Measurements from ENCODE around the gene CRISPLD2. TPM values are rescaled to one million over a fixed set of nuclear protein-coding genes. Genes with fewer than 3 reads are reported as not detected.
"Not testable (repeated sequence)": the region's sequence is repeated elsewhere in the genome, so short reads cannot be mapped to it uniquely, and the experiment has no call there.

CRISPLD2 gene
- polyA plus RNA-seq, 1 donor from 2014 or later = 0.06 TPM

GRCh38 chr16:84830765-84831384 is 11.1 kb downstream of the CRISPLD2 start:
- no peak for TF ChIP-seq RAD21 (conservative IDR thresholded peaks at IDR 0.05)
- TF ChIP-seq, protein P1, sequence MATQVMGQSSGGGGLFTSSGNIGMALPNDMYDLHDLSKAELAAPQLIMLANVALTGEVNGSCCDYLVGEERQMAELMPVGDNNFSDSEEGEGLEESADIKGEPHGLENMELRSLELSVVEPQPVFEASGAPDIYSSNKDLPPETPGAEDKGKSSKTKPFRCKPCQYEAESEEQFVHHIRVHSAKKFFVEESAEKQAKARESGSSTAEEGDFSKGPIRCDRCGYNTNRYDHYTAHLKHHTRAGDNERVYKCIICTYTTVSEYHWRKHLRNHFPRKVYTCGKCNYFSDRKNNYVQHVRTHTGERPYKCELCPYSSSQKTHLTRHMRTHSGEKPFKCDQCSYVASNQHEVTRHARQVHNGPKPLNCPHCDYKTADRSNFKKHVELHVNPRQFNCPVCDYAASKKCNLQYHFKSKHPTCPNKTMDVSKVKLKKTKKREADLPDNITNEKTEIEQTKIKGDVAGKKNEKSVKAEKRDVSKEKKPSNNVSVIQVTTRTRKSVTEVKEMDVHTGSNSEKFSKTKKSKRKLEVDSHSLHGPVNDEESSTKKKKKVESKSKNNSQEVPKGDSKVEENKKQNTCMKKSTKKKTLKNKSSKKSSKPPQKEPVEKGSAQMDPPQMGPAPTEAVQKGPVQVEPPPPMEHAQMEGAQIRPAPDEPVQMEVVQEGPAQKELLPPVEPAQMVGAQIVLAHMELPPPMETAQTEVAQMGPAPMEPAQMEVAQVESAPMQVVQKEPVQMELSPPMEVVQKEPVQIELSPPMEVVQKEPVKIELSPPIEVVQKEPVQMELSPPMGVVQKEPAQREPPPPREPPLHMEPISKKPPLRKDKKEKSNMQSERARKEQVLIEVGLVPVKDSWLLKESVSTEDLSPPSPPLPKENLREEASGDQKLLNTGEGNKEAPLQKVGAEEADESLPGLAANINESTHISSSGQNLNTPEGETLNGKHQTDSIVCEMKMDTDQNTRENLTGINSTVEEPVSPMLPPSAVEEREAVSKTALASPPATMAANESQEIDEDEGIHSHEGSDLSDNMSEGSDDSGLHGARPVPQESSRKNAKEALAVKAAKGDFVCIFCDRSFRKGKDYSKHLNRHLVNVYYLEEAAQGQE (IDR thresholded peaks at IDR 0.05; ENCODE audit: borderline replicate concordance) = no peak
- TF ChIP-seq EP300 (conservative IDR thresholded peaks at IDR 0.05; ENCODE audit: poor library complexity, severe bottlenecking) = no peak
- no peak for TF ChIP-seq TAF1 (IDR thresholded peaks at IDR 0.05; ENCODE audit: low read depth)
- TF ChIP-seq MXI1 (conservative IDR thresholded peaks at IDR 0.05; ENCODE audit: poor library complexity, severe bottlenecking) = no peak
- TF ChIP-seq SMC3 (conservative IDR thresholded peaks at IDR 0.05; ENCODE audit: poor library complexity) = no peak
- TF ChIP-seq EZH2 (IDR thresholded peaks at IDR 0.05; ENCODE audit: borderline replicate concordance, insufficient read depth, low read length, poor library complexity, severe bottlenecking) = no peak
- Histone ChIP-seq H3F3A (ENCODE audit: insufficient read depth, low read length, poor library complexity, severe bottlenecking) (no peaks in the 10 kb centered on the region), H3K9me3 (ENCODE audit: low read length) (no peaks in the 10 kb centered on the region), H3K27ac (ENCODE audit: low read length) (no peak overlapping the region), H3K9ac (ENCODE audit: low read length) (no peak overlapping the region), H4K20me1 (ENCODE audit: insufficient read depth) (no peaks in the 10 kb centered on the region), H3K27me3 (ENCODE audit: insufficient read depth, low read depth, low read length) (no peaks in the 10 kb centered on the region), H3K4me3 (ENCODE audit: low read length) (no peak overlapping the region), H2AFZ (ENCODE audit: low read depth, low read length) (no peak overlapping the region), H3K79me2 (replicated peaks; ENCODE audit: insufficient read depth, low read length) (no peaks in the 10 kb centered on the region), H3K36me3 (ENCODE audit: insufficient read depth, low read length) (no peaks in the 10 kb centered on the region), H3K9me2 (ENCODE audit: insufficient read depth, low read length) (no peaks in the 10 kb centered on the region), H3K4me2 (ENCODE audit: low read length) (no peak overlapping the region)

DNA sequence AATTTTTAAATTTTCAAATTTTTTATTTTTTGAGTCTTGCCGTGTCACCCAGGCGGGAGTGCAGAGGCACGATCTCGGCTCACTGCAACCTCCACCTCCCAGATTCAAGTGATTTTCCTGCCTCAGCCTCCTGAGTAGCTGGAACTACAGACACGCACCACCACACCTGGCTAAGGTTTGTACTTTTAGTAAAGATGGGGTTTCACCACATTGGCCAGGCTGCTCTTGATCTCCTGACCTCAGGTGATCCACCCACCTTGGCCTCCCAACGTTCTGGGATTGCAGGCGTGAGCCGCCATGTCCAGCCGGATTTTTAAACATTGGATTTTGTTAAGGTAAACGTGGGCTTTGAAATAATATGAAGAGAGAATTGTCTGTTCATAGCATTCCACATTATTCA is 11.9 kb downstream of the CRISPLD2 start:
- not testable (repeated sequence) for H3K9me3 ChIP-seq (ENCODE audit: low read length); H3K9ac ChIP-seq (ENCODE audit: low read length); H4K20me1 ChIP-seq (ENCODE audit: insufficient read depth); H2AFZ ChIP-seq (ENCODE audit: low read depth, low read length); H3K9me2 ChIP-seq (ENCODE audit: insufficient read depth, low read length); H3F3A ChIP-seq (ENCODE audit: insufficient read depth, low read length, poor library complexity, severe bottlenecking); H3K4me2 ChIP-seq (ENCODE audit: low read length); H3K79me2 ChIP-seq (replicated peaks; ENCODE audit: insufficient read depth, low read length); H3K27me3 ChIP-seq (ENCODE audit: insufficient read depth, low read depth, low read length); H3K27ac ChIP-seq (ENCODE audit: low read length); H3K4me3 ChIP-seq (ENCODE audit: low read length); H3K36me3 ChIP-seq (ENCODE audit: insufficient read depth, low read length)

DNA sequence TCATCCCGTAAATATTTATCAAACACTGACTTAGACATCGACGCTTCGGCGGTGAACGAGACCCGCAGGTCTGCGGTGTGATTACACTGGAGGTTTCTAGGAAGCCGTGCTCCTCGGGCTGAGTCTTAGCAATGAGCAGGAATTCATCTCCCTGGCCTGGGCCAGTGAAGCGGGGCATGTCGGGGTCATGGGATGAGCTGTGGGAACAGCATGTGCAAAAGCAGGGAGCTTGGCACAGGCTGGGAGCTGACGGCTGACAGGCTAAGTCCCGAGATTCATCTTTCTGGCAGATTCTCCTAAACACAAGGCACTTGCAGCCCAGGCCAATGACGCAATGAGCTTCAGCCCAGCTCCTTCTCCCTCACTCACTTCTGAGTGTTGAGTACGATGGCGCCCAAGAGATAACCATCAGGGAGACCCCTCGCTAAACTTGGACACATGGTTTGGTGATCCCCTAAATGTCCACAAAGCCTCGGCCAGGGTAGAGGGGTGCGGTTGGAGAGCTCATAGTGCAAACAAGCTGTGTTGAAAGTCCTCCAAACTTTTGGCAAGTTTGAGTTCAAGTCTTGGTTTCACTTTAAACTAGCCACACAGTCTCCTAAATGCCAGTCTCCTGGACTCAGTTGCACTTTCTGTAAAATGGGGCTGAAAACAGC is 12.8 kb downstream of the CRISPLD2 start:
- Histone ChIP-seq H3K27me3 (ENCODE audit: insufficient read depth, low read depth, low read length) (no peaks in the 10 kb centered on the region), H2AFZ (ENCODE audit: low read depth, low read length) (no peak overlapping the region), H3K27ac (ENCODE audit: low read length) (no peak overlapping the region), H4K20me1 (ENCODE audit: insufficient read depth) (no peaks in the 10 kb centered on the region), H3K9me3 (ENCODE audit: low read length) (no peaks in the 10 kb centered on the region), H3K9me2 (ENCODE audit: insufficient read depth, low read length) (no peaks in the 10 kb centered on the region), H3K4me2 (ENCODE audit: low read length) (no peak overlapping the region), H3K79me2 (replicated peaks; ENCODE audit: insufficient read depth, low read length) (no peaks in the 10 kb centered on the region), H3K36me3 (ENCODE audit: insufficient read depth, low read length) (no peaks in the 10 kb centered on the region), H3K4me3 (ENCODE audit: low read length) (no peak overlapping the region), H3K9ac (ENCODE audit: low read length) (no peak overlapping the region), H3F3A (ENCODE audit: insufficient read depth, low read length, poor library complexity, severe bottlenecking) (no peaks in the 10 kb centered on the region)
- TF ChIP-seq SMC3 (conservative IDR thresholded peaks at IDR 0.05; ENCODE audit: poor library complexity) (no peak), MXI1 (conservative IDR thresholded peaks at IDR 0.05; ENCODE audit: poor library complexity, severe bottlenecking) (no peak), EP300 (conservative IDR thresholded peaks at IDR 0.05; ENCODE audit: poor library complexity, severe bottlenecking) (no peak), RAD21 (conservative IDR thresholded peaks at IDR 0.05) (no peak), POLR2AphosphoS5 (IDR thresholded peaks at IDR 0.05) (no peak), EZH2 (IDR thresholded peaks at IDR 0.05; ENCODE audit: borderline replicate concordance, insufficient read depth, low read length, poor library complexity, severe bottlenecking) (no peak)
- TF ChIP-seq, protein P2, sequence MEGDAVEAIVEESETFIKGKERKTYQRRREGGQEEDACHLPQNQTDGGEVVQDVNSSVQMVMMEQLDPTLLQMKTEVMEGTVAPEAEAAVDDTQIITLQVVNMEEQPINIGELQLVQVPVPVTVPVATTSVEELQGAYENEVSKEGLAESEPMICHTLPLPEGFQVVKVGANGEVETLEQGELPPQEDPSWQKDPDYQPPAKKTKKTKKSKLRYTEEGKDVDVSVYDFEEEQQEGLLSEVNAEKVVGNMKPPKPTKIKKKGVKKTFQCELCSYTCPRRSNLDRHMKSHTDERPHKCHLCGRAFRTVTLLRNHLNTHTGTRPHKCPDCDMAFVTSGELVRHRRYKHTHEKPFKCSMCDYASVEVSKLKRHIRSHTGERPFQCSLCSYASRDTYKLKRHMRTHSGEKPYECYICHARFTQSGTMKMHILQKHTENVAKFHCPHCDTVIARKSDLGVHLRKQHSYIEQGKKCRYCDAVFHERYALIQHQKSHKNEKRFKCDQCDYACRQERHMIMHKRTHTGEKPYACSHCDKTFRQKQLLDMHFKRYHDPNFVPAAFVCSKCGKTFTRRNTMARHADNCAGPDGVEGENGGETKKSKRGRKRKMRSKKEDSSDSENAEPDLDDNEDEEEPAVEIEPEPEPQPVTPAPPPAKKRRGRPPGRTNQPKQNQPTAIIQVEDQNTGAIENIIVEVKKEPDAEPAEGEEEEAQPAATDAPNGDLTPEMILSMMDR (IDR thresholded peaks at IDR 0.05; ENCODE audit: poor library complexity, severe bottlenecking) = no peak
- TF ChIP-seq, protein P1 (IDR thresholded peaks at IDR 0.05; ENCODE audit: borderline replicate concordance) = no peak
